Measurements from ENCODE around the gene PITPNM3. TPM values are rescaled to one million over a fixed set of nuclear protein-coding genes. Genes with fewer than 3 reads are reported as not detected.

The PITPNM3 gene
- total RNA-seq, 1 experiment from 2014 or later = 0.44 TPM

DNA sequence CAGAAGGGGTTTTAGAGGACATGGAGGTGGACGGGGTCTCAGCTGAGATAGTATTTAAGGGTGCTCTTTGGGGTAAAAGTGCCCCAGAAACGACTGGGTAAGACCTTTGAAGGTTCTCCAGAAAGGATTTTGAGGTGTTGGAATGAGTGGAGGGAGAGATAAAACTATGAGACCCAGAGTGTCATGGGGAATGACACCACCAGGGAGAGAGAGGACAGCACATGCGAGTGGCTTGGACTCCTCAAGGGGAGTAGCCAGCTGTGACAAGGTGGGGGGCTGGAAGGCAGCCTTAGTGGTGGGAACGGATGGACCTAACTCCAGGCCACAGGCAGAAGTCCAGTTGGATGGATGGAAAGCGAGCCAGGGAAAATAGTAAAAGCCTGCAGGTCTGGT lies 19.2 kb upstream of the PITPNM3 start:
- DNase-seq (ENCODE audit: low read depth, low spot score) (no peak), ATAC-seq (no peak)
- ChIA-PET POLR2A (no interaction called here), CTCF (no interaction called here)
- Histone ChIP-seq H3K9me3 (ENCODE audit: control insufficient read depth, insufficient read depth, low read depth, low read length) (no peaks in the 10 kb centered on the region), H3K27me3 (ENCODE audit: control insufficient read depth, insufficient read depth, low read length) (no peaks in the 10 kb centered on the region), H3K36me3 (ENCODE audit: control insufficient read depth, insufficient read depth, low read length) (no peaks in the 10 kb centered on the region; the same call in 1 of the 2 replicates), H3K4me1 (ENCODE audit: control insufficient read depth, insufficient read depth, low read length) (no peaks in the 10 kb centered on the region), H3K4me3 (ENCODE audit: low read depth in 2 of 2, low read length in 2 of 2) (no peak overlapping the region), H3K27ac (ENCODE audit: low read length) (no peak overlapping the region)
- no peak for TF ChIP-seq TCF7L2 (IDR thresholded peaks at IDR 0.05; ENCODE audit: low read depth, low read length)
- TF ChIP-seq, protein P1, sequence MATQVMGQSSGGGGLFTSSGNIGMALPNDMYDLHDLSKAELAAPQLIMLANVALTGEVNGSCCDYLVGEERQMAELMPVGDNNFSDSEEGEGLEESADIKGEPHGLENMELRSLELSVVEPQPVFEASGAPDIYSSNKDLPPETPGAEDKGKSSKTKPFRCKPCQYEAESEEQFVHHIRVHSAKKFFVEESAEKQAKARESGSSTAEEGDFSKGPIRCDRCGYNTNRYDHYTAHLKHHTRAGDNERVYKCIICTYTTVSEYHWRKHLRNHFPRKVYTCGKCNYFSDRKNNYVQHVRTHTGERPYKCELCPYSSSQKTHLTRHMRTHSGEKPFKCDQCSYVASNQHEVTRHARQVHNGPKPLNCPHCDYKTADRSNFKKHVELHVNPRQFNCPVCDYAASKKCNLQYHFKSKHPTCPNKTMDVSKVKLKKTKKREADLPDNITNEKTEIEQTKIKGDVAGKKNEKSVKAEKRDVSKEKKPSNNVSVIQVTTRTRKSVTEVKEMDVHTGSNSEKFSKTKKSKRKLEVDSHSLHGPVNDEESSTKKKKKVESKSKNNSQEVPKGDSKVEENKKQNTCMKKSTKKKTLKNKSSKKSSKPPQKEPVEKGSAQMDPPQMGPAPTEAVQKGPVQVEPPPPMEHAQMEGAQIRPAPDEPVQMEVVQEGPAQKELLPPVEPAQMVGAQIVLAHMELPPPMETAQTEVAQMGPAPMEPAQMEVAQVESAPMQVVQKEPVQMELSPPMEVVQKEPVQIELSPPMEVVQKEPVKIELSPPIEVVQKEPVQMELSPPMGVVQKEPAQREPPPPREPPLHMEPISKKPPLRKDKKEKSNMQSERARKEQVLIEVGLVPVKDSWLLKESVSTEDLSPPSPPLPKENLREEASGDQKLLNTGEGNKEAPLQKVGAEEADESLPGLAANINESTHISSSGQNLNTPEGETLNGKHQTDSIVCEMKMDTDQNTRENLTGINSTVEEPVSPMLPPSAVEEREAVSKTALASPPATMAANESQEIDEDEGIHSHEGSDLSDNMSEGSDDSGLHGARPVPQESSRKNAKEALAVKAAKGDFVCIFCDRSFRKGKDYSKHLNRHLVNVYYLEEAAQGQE (IDR thresholded peaks at IDR 0.05; ENCODE audit: insufficient read depth in 1 of 2, low read depth in 2 of 2, low read length in 1 of 2) = no peak
- TF ChIP-seq CTCF (IDR thresholded peaks at IDR 0.05) = no peak
- TF ChIP-seq POLR2AphosphoS5 (IDR thresholded peaks at IDR 0.05; ENCODE audit: low read depth, low read length) = no peak
- no peak for TF ChIP-seq SIN3A (IDR thresholded peaks at IDR 0.05; ENCODE audit: borderline replicate concordance, insufficient read depth, low read depth, low read length)
- intact Hi-C loops (cut with micrococcal nuclease; ENCODE audit: unreplicated experiment) = no loop called here
- in situ Hi-C loops (cut with HindIII; ENCODE audit: low pct_unique_long_range_greater_than_20kb, low sequenced_read_pairs) = no loop called here
- no TSS peak for BruUV-seq (replicated peaks)

GRCh38 chr17:6574687-6575595 lies 18.6 kb upstream of the PITPNM3 start:
- H3K9me3 ChIP-seq (ENCODE audit: control insufficient read depth, insufficient read depth, low read depth, low read length) = no peaks in the 10 kb centered on the region
- POLR2A ChIA-PET = no interaction called here
- no peak for TF ChIP-seq POLR2AphosphoS5 (IDR thresholded peaks at IDR 0.05; ENCODE audit: low read depth, low read length)
- BruUV-seq (replicated peaks) = no TSS peak
- CTCF ChIA-PET = no interaction called here
- DNase-seq (ENCODE audit: low read depth, low spot score) (no peak), ATAC-seq (no peak)
- no peak overlapping the region for H3K4me3 ChIP-seq (ENCODE audit: low read depth in 2 of 2, low read length in 2 of 2)
- intact Hi-C loops (cut with micrococcal nuclease; ENCODE audit: unreplicated experiment) (no loop called here), in situ Hi-C loops (cut with HindIII; ENCODE audit: low pct_unique_long_range_greater_than_20kb, low sequenced_read_pairs) (no loop called here)
- H3K4me1 ChIP-seq (ENCODE audit: control insufficient read depth, insufficient read depth, low read length) = no peaks in the 10 kb centered on the region
- H3K27ac ChIP-seq (ENCODE audit: low read length) = no peak overlapping the region
- no peaks in the 10 kb centered on the region; the same call in 1 of the 2 replicates for H3K36me3 ChIP-seq (ENCODE audit: control insufficient read depth, insufficient read depth, low read length)
- H3K27me3 ChIP-seq (ENCODE audit: control insufficient read depth, insufficient read depth, low read length) = no peaks in the 10 kb centered on the region
